ENCODE results near the gene GALK1.
"Not testable (repeated sequence)": the region's sequence is repeated elsewhere in the genome, so short reads cannot be mapped to it uniquely, and the experiment has no call there.

The GALK1 gene

GRCh38 chr17:75763613-75764416, 1.2 kb downstream of the GALK1 start:
- peaks cover 18 to 33% (median 26%) of the 10 kb centered on the region in 10 experiments for H3K4me1 ChIP-seq
- TF ChIP-seq Cebpa-rat (IDR thresholded peaks at IDR 0.05), result no peak
- H3K36me3 ChIP-seq, result peaks cover 0 to 12% (median 2%) of the 10 kb centered on the region in 11 experiments; a peak in 4 of 22 replicates
- H3K4me3 ChIP-seq, result peak overlapping the region; percentile 65 to 77 (median 68)
- no peaks in the 10 kb centered on the region for H3K9me3 ChIP-seq (replicated peaks in 1 of 11)
- H3K4me2 ChIP-seq, result peak overlapping the region; percentile 88 to 100 (median 98)
- H3K27ac ChIP-seq, result peak overlapping the region; percentile 63 to 86 (median 79)
- H3K9ac ChIP-seq, result peak overlapping the region; percentile 72 to 86 (median 81)
- H4K20me1 ChIP-seq, result 0 out of 22 replicates have a peak, but pooled peaks cover 0 to 4% (median 0%) of the 10 kb centered on the region in 11 experiments
- no peaks in the 10 kb centered on the region for H3K27me3 ChIP-seq

- peak overlapping the region; percentile 88 to 100 (median 98) for H3K4me2 ChIP-seq
- H3K9me3 ChIP-seq (replicated peaks in 1 of 11), result no peaks in the 10 kb centered on the region
- H3K27ac ChIP-seq, result peak overlapping the region in 2 of 11 experiments; percentile 84 to 86; a peak in 3 of 22 replicates
- peaks cover 18 to 33% (median 26%) of the 10 kb centered on the region in 10 experiments for H3K4me1 ChIP-seq
- H3K4me3 ChIP-seq, result peak overlapping the region in 2 of 10 experiments; percentile 67 to 68; a peak in 3 of 20 replicates
- peak overlapping the region; percentile 72 to 86 (median 81); a peak in 20 of 22 replicates for H3K9ac ChIP-seq
- H3K27me3 ChIP-seq, result no peaks in the 10 kb centered on the region
- H3K36me3 ChIP-seq, result peaks cover 2 to 17% (median 5%) of the 10 kb centered on the region in 11 experiments; a peak in 12 of 22 replicates
- no peak for TF ChIP-seq Cebpa-rat (IDR thresholded peaks at IDR 0.05)
- 0 out of 22 replicates have a peak, but pooled peaks cover 0 to 4% (median 0%) of the 10 kb centered on the region in 11 experiments for H4K20me1 ChIP-seq
These were observed 1.8 kb downstream of the GALK1 start for GRCh38 chr17:75763269-75763607.

- no peak for TF ChIP-seq Cebpa-rat (IDR thresholded peaks at IDR 0.05)
- Histone ChIP-seq H3K36me3 (peaks cover 7 to 22% (median 11%) of the 10 kb centered on the region in 11 experiments; a peak in 16 of 22 replicates), H3K4me2 (peak overlapping the region; percentile 88 to 100 (median 98); a peak in 19 of 22 replicates), H3K27ac (peak overlapping the region in 1 of 11 experiments; percentile 84; a peak in 1 of 22 replicates), H3K4me1 (peaks cover 18 to 33% (median 26%) of the 10 kb centered on the region in 10 experiments), H3K27me3 (no peaks in the 10 kb centered on the region), H3K4me3 (no peak overlapping the region), H3K9ac (peak overlapping the region in 9 of 11 experiments; percentile 77 to 86 (median 82); a peak in 10 of 22 replicates), H3K9me3 (replicated peaks in 1 of 11) (no peaks in the 10 kb centered on the region), H4K20me1 (0 out of 22 replicates have a peak, but pooled peaks cover 0 to 4% (median 0%) of the 10 kb centered on the region in 11 experiments)
These were observed 2.3 kb downstream of the GALK1 start for GRCh38 chr17:75762513-75763268.

GRCh38 chr17:75759978-75760640, 4.9 kb downstream of the GALK1 start:
- not testable (repeated sequence) for H3K4me2 ChIP-seq; H3K9me3 ChIP-seq (replicated peaks in 1 of 11); H3K27me3 ChIP-seq; H4K20me1 ChIP-seq; H3K4me3 ChIP-seq; H3K27ac ChIP-seq
- H3K36me3 ChIP-seq, result peaks cover 8 to 32% (median 12%) of the 10 kb centered on the region in 11 experiments; a peak in 16 of 22 replicates
- H3K4me1 ChIP-seq, result peaks cover 34 to 41% (median 37%) of the 10 kb centered on the region in 10 experiments
- H3K9ac ChIP-seq, result peak overlapping the region in 1 of 11 experiments; percentile 4; a peak in 1 of 22 replicates

GRCh38 chr17:75759457-75759856, 5.5 kb downstream of the GALK1 start:
- H3K27me3 ChIP-seq, result no peaks in the 10 kb centered on the region
- H3K9me3 ChIP-seq (replicated peaks in 1 of 11), result no peaks in the 10 kb centered on the region
- peaks cover 8 to 32% (median 12%) of the 10 kb centered on the region in 11 experiments; a peak in 16 of 22 replicates for H3K36me3 ChIP-seq
- TF ChIP-seq Cebpa-rat (IDR thresholded peaks at IDR 0.05), result no peak
- H3K4me1 ChIP-seq, result peaks cover 36 to 48% (median 42%) of the 10 kb centered on the region in 10 experiments
- H3K4me3 ChIP-seq, result no peak overlapping the region
- H3K27ac ChIP-seq, result no peak overlapping the region
- H3K9ac ChIP-seq, result peak overlapping the region in 1 of 11 experiments; percentile 4; a peak in 1 of 22 replicates
- H3K4me2 ChIP-seq, result no peak overlapping the region
- no peaks in the 10 kb centered on the region for H4K20me1 ChIP-seq

GRCh38 chr17:75758131-75758905, 6.7 kb downstream of the GALK1 start:
- H3K4me3 ChIP-seq, result no peak overlapping the region
- H3K4me1 ChIP-seq, result peaks cover 35 to 45% (median 40%) of the 10 kb centered on the region in 10 experiments
- no peaks in the 10 kb centered on the region for H3K27me3 ChIP-seq
- no peaks in the 10 kb centered on the region for H4K20me1 ChIP-seq
- peaks cover 8 to 32% (median 12%) of the 10 kb centered on the region in 11 experiments; a peak in 16 of 22 replicates for H3K36me3 ChIP-seq
- no peak overlapping the region for H3K4me2 ChIP-seq
- H3K27ac ChIP-seq, result no peak overlapping the region
- H3K9ac ChIP-seq, result no peak overlapping the region
- no peak for TF ChIP-seq Cebpa-rat (IDR thresholded peaks at IDR 0.05)
- no peaks in the 10 kb centered on the region for H3K9me3 ChIP-seq (replicated peaks in 1 of 11)

GRCh38 chr17:75757086-75757681, 7.8 kb downstream of the GALK1 start:
- Histone ChIP-seq H3K4me1 (peaks cover 34 to 42% (median 39%) of the 10 kb centered on the region in 10 experiments), H3K9ac (peak overlapping the region in 3 of 11 experiments; percentile 24 to 46 (median 28); a peak in 1 of 22 replicates), H3K4me2 (peak overlapping the region in 5 of 11 experiments; percentile 87 to 97 (median 91); a peak in 7 of 22 replicates), H3K27ac (peak overlapping the region in 4 of 11 experiments; percentile 23 to 72 (median 62); a peak in 2 of 22 replicates), H3K9me3 (replicated peaks in 1 of 11) (no peaks in the 10 kb centered on the region), H3K4me3 (no peak overlapping the region), H4K20me1 (no peaks in the 10 kb centered on the region), H3K27me3 (no peaks in the 10 kb centered on the region), H3K36me3 (peaks cover 8 to 28% (median 12%) of the 10 kb centered on the region in 11 experiments; a peak in 16 of 22 replicates)
- TF ChIP-seq Cebpa-rat (IDR thresholded peaks at IDR 0.05), result no peak
